Posterior cingulate gyrus (tissue), 11 donors: ENCODE results near the gene RHPN2.
"Not testable (repeated sequence)": the region's sequence is repeated elsewhere in the genome, so short reads cannot be mapped to it uniquely, and the experiment has no call there.

Experiments
- DNase-seq, 10 donors: peaks; one replicate each; pipeline versions ENCODE4 v3.0.0 to v3.0.0-alpha.2; 2020 to 2021; ENCODE audit warnings: mixed read lengths in 3 of 10
- intact Hi-C: fragments of 100-400 bp; cut with DNase I; formaldehyde crosslinking; loops from one replicate; pipeline ENCODE4 v1.15.1; 2023

Gene RHPN2

DNA sequence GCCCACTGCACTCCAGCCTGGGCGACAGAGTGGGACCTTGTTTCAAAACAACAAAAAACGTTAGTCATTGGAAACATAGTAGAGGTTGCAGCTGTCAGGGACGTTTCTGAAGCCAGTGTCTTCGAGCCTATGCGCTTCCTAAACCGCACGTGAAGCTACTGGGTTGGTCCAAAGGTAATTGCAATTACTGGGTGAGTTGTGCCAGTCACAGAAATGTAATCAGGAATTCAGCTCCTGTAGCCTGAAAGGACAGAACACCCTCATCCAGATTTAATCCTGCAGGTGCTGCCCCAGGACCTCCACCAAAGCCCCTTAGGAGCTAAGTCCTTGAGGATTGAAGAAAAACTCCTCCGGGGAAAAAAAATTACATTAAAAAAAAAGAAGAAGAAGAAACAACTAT is 2.4 kb upstream of the RHPN2 start:
- intact Hi-C loops = no loop called here
- peak in 3 of 10 donors; percentile 5 to 32 (median 8) for DNase-seq

DNA sequence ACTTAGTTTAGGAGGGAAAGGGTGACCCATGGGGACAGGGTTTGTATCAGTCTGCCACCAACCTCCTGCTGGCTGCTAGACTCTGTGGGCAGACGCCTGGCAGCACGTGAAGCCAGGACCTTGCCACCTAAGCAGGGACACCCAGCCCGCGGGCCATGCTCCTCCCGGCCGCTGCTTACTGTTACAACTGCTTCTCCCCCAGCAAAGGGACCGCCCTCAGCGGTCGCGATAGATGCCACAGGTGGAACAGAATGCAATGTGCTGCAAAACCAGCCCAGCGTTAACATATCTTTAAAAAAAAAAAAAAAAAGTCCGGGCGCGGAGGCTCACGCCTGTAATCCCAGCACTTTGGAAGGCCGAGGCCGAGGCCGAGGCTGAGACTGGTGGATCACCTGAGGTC is 1.9 kb upstream of the RHPN2 start:
- peak in 3 of 10 donors; percentile 57 to 69 (median 59) for DNase-seq
- intact Hi-C loops = no loop called here

DNA sequence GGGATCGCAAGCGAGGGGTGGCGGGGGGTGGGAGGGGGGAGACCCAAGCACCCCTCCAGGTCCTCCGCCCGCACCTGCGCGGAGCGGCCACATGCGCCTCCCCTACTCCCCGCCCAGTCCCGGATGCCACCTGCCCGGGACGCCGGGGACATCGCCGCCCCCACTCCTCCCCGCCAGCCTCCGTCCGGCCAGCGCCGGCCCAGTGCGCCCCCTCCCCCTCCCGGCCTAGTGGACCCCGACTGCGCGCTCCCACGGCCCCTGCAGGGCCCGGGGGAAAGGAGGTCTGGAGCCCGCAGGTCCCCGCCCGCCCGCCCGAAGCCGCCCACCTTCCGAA is 263 bp downstream of the RHPN2 start:
- intact Hi-C loops = no loop called here
- peak in 1 of 10 donors; percentile 26 for DNase-seq

DNA sequence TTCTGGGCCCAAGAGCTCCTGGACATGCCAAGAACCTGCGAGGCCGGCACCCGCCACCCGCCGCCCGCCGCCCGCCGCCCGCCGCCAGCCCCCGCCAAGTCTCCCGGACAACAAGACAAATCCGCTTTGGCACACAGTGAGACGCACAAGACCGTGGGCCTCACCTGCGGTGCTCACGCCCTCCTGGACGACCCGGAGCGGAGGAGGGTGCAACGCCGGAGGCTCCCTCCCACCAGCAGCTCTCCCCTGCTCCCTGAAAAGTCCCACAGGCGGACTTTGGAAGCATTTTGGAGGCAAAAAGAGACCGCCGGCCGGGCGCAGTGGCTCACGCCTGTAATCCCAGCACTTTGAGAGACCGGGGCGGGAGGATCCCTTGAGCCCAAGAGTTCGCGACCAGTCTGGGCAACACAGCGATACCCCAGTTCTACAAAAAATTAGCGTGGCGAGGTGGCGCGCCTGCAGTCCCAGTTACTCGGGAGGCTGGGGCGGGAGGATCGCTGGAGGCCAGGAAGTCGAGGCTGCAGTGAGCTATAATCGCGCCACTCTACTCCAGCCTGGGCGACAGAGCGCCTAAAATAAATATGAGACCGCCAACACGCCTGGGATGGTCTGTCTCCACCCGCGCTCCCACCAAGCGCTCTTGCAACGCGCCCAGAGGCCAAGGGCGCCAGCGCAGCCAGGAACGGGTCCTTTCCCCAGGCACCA is 783 bp downstream of the RHPN2 start:
- DNase-seq = peak in 1 of 10 donors; percentile 33
- intact Hi-C loops = no loop called here

DNA sequence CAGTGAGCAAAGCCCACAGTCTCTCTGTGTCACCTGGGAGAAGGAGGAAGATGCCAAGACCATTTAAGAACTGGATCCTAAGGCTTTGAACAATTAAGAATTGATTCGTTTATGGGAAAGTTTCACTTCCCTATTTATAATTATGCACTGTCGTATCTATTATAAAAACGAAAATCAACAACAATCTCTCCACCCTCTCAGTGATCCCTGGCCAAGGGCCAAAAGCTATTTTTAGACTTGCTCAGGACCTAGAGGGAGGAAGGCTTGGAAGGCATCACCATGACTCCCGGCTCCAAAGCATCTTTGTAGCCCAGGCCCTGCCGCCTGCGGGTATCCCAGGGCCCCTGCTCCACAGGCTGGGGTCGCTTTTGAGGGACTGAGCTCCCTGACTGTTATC is 1.3 kb downstream of the RHPN2 start:
- peak in 1 of 10 donors; percentile 12 for DNase-seq
- intact Hi-C loops = no loop called here

DNA sequence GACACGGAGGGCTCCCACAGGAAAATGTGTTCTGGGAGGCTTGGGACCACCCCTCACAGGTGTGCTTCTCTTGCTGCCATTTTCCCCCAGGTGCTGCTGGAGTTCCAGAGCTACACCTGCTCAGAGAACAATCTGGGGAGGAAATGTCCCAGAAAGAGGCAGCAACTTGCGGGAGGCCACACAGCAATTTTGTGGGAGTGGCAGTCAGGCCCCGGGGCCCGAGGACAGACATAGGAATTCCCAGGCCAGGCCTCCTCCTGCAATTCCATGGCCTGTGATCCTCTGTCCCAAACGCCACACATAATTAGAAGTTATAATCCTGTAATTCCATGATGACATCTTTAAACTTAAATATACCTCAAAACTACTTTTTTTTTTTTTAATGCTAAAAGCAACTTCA is 1.8 kb downstream of the RHPN2 start:
- intact Hi-C loops = no loop called here

DNA sequence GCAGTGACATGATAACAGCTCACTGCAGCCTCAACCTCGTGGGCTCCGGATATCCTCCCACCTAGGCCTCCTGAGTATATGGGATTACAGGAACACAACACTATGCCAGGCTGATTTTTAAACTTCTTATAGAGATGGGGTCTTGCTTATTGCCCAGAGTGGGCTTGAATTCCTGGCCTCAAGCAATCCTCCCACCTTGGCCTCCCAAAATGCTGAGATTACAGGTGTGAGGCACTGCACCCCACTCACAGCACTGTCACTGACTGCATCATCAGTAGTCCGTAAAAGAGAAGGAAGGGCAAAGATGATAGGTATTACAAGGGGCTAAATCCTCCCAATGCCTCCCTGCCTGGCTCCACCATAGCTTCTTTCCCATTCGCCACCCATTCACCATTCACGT is 4.1 kb downstream of the RHPN2 start:
- intact Hi-C loops = no loop called here
- DNase-seq = no peak

More for the DNA sequence above, 1.8 kb downstream of the RHPN2 start:
- DNase-seq = peak in 1 of 10 donors; percentile 40

DNA sequence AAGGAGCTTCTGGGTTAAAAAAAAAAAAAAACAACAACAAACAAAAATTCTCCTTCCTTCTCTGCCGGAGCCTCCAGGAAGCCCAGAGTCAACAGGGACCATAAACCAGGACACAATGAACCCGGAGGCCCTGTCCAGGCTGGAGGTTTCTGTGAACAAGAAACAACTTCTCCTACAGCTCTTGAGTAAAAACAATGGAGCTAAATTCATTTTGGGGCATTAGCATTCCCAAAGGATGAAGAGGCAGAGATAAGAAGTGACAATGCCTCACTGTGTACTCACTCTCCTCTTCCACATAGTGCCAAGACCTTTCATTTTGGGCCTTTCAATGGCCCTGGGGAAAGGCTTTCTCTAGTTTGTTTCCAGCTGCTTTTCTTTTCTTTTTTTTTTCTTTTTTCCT is 9.0 kb downstream of the RHPN2 start:
- no peak for DNase-seq
- intact Hi-C loops = no loop called here

DNA sequence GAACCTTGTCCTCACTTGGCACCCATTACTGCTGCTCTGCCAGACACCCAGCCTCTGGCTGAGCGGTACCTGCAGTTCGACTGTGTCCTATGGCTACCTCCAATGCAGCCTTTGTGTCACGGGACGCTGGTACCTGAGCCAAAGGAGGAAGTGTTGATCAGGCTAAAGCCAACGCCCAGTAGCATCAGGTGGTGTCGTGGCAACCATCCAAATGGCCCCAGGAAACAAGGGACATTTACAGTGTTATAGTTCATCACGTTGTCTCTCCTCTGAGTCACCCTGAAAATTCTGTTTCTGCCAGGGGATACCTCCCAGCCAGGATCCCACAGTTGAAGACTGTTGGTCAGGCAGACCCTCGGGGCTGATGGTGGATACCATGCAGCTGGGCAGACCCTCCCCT is 10.1 kb downstream of the RHPN2 start:
- intact Hi-C loops = no loop called here
- no peak for DNase-seq

DNA sequence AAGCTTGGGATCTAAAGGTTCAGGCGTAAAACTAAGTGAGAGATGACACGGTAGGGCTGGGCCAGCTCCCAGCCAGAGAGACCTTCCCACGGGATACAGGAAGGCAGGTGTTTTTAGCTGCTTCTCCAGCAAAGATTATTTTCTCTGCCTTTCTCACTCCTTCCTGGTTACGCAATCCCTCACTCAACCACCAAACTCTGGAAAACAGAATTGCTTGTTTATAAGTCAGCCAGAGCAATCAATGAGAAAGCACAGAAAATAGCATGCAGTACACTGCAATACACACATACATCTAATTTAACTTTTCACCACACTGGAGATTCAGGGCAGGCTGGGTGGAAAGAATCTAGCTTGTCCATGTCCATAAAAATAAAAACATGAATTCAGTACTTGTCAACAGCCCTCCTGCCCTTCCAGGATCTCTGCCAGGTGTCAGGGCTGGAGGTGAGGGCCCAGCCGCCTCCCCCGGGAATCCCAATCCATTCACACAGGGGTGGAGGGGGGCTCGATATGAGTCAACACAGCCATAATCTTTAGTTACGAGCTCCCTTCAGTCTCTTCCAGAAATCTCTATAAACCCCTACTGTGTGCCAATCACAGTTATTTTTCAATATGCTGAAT is 12.2 kb downstream of the RHPN2 start:
- peak in 1 of 10 donors; percentile 49 for DNase-seq
- intact Hi-C loops = no loop called here

DNA sequence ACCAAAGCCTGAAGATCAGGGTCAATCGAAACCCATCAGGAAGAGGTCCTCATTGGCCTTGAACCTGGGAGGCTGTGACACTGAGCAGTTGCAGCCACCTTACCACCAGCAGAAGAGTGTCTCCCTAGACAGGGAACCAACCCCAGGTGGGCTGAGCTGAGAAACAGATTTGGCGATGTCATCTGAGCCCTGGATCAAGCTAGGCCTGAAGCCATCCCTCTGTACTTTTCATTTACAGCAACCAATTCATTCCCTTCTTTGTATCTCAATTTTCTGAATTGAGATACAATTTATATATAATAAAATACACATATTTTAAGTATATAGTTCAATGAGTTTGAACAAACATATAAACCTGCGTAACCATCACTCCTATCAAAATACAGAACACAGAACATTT is 14.6 kb downstream of the RHPN2 start:
- DNase-seq = peak in 2 of 10 donors; percentile 5 to 22
- intact Hi-C loops = no loop called here

DNA sequence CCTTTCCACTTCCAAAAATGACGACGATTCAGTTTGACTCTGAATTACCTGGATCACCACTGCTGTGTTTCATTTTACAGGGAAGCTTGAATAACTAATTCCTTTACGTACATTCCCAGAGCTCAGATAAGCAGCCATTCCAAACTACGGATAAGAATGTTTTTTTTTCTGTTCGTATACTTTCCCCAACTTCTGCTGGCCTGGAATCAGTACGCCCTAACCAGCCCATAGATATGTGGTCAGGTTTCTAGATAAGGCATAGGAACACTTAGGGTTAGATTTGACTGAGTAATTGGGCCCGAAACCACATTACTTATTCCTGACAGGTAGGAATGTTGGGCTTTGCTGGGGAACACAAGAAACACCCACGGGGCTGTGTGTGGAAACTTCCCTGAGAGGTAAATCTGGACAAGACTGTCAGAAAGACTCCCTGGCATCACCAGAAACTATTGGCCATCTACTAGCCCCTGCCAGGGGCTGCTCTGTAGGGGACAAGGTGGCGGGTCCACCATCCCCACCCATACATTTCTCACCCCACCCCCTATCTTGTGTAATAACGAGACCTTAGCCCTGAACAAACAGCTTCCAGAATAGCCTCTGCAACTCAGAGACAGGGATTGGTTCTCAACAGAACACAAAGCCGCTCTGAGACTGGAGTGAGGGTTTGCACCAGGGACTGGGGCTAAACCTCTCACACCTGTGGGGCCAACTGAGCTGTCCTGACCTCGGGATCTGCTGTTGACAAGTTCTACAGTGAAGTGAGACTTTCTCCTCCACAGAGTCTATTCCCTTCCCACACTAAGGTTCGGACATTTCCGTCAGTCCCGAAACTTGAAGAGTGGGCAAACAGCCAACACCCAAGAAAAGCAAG is 15.6 kb downstream of the RHPN2 start:
- DNase-seq = peak in 3 of 10 donors; percentile 6 to 49 (median 24)
- intact Hi-C loops = no loop called here

DNA sequence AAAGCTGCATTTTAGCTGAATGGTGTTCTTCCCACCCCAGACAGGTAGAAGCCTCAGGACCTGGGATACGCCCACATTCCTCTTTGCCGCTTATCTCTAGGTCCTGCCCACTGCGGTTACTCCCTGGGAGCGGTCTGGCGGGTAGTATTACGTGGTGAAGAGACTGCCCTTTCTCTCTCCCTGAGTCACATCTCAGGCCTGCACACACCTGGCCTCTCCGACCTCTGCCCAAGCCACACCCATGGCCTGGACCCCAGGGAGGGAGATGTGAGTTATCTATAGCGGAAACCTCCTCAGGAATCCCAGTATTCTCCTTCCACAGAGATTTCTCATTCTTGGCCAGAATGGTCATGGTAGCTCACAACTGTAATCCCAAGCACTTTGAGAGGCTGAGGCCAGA is 17.3 kb downstream of the RHPN2 start:
- intact Hi-C loops = no loop called here
- DNase-seq = peak in 2 of 10 donors; percentile 21 to 24

DNA sequence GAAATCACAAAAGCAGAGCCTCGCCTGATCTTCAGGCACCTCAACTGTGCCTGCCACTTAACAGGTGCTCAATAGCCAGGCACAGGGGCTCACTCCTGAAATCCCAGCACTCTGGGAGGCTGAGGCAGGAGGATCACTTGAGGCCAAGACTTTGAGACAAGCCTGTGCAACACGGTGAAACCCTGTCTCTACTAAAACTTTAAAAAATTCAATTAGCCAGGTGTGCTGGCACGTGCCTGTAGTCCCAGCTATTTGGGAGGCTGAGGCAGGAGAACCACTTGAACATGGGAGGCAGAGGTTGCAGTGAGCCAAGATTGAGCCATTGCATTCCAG is 22.9 kb downstream of the RHPN2 start:
- intact Hi-C loops = not testable (repeated sequence)
- DNase-seq = peak in 2 of 10 donors; percentile 27 to 64

DNA sequence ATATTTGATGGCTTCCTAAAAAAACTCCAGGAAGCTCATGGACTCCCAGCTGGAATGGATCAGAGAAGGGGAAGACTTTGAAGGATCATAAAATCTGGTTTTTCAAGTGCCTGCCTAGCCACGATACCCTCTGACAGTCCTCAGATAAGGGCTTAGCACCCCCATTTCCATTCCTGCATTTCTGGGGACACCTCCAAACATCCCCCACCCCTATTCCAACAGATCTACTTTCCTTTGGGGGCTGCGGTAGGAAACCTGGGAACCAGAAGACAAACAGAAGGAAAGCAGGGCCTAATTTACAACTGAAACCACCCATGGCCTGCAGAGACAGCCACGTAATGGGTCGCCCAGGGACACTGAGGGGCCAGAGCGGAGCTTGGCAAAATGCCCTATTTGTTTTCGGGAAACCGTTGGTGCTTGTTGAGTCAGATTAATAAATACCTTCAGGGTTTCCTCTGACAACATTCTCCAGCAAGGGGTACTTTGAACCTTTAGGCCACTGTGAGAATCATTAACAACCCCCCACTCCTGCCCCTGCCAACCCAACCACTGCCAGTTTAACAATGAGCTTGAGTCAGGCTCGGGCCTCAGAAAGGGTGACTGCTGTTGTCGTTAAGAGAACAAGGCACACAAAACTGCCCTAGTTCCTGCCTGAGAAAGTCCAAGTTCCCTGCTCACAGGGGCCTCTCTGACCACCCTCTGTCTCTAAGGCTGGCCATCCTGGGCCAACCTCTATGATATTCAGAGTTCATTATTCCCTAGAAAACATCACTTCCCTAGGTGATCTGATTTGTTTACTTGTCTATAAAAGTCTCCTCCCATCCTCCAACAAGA is 23.5 kb downstream of the RHPN2 start:
- peak in 7 of 10 donors; percentile 17 to 84 (median 46) for DNase-seq
- intact Hi-C loops = no loop called here

DNA sequence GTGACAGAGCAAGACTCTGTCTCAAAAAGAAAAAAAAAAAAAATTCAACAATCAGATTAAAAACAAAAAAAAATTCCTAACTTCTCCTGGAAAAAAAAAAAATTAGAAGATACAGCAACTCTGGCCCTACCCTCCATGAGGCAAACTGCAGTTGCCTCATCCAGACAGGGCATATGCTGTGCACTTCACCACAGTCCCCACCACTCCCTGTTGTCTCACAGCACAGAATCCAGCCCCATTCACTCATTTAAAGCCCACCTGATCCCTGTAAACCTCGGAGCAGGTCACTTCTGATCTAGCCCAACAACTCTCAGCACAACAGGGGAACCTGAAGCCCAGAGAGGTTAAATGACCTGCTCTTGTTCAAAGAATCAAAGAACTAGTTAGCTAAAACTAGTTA is 24.9 kb downstream of the RHPN2 start:
- intact Hi-C loops = no loop called here
- peak in 2 of 10 donors; percentile 3 to 49 for DNase-seq

DNA sequence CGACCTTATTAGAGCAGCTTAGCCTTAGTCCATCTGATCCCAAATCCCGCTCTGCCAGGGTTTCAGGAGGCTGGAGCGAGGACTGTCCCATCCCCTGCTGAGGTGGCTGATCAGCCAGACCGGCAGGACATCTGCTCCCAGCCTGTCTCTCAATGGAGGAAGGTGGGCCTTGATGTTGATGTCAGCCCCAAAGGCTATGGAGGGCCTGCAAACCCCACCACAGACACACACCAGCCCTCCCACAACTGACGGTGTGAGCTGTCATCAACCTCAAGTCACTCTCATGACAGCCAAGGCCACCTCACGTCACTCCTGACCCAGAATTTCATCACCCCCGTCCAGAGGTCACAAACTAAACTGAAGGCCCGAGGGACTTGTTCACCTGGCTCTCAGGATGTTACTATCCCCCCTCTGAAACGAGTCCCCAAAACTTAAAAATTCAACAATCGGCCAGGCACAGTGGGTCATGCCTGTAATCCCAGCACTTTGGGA is 25.5 kb downstream of the RHPN2 start:
- intact Hi-C loops = no loop called here
- DNase-seq = peak in 2 of 10 donors; percentile 8 to 11

DNA sequence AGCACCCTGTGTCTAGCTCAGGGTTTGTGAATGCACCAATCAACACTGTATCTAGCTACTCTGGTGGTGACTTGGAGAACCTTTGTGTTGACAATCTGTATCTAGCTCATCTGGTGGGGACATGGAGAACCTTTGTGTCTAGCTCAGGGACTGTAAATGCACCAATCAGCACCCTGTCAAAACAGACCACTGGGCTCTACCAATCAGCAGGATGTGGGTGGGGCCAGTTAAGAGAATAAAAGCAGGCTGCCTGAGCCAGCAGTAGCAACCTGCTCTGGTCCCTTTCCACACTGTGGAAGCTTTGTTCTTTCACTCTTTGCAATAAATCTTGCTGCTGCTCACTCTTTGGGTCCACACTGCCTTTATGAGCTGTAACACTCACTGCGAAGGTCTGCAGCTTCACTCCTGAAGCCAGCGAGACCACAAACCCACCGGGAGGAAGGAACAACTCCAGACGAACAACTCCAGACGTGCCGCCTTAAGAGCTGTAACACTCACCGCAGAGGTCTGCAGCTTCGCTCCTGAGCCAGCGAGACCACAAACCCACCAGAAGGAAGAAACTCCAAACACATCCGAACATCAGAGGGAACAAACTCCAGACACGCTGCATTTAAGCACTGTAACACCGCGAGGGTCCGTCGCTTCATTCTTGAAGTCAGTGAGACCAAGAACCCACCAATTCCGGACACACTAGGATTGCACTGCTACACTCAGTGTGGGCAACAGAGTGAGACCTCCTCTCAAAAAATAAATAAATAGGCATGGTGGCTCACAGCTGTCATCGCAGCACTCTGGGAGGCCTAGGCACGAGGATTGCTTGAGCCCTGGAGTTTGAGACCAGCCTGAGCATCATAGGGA is 27.3 kb downstream of the RHPN2 start:
- intact Hi-C loops = not testable (repeated sequence)
- DNase-seq = peak in 1 of 10 donors; percentile 4

DNA sequence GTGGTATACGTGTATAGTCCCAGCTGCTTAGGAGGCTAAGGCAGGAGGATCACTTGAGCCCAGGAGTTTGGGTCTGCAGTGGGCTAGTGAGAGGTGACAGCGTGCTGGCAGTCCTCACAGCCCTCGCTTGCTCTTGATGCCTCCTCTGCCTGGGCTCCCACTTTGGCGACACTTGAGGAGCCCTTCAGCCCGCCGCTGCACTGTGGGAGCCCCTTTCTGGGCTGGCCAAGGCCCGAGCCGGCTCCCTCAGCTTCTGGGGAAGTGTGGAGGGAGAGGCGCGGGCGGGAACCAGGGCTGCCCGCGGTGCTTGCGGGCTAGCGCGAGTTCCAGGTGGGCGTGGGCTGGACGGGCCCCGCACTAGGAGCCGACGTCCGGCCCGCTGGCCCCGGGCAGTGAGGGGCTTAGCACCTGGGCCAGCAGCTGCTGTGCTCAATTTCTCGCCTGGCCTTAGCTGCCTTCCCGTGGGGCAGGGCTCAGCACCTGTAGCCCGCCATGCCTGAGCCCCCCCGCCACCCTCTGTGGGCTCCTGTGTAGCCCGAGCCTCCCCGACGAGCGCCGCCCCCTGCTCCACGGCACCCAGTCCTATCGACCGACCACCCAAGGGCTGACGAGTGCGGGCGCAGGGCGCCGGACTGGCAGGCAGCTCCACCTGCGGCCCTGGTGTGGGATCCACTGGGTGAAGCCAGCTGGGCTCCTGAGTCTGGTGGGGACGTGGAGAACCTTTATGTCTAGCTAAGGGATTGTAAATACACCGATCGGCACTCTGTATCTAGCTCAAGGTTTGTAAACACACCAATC is 28.1 kb downstream of the RHPN2 start:
- DNase-seq, intact Hi-C loops: not testable (repeated sequence)
